SK-N-MC (cell line): Measurements from ENCODE around the gene MYH14.

Experiments
- EZH2 ChIP-seq: fragments of 200-600 bp; sonication (generic); IDR thresholded peaks from one replicate; pipeline ENCODE4 v1.6.1; 2017; ENCODE audit warnings: antibody characterized with exemption
- POLR2AphosphoS5 ChIP-seq: IDR thresholded peaks from 2 replicates; pipeline ENCODE4 v1.6.1; 2012; ENCODE audit warnings: mild to moderate bottlenecking, low read depth, low read length, borderline replicate concordance

DNA sequence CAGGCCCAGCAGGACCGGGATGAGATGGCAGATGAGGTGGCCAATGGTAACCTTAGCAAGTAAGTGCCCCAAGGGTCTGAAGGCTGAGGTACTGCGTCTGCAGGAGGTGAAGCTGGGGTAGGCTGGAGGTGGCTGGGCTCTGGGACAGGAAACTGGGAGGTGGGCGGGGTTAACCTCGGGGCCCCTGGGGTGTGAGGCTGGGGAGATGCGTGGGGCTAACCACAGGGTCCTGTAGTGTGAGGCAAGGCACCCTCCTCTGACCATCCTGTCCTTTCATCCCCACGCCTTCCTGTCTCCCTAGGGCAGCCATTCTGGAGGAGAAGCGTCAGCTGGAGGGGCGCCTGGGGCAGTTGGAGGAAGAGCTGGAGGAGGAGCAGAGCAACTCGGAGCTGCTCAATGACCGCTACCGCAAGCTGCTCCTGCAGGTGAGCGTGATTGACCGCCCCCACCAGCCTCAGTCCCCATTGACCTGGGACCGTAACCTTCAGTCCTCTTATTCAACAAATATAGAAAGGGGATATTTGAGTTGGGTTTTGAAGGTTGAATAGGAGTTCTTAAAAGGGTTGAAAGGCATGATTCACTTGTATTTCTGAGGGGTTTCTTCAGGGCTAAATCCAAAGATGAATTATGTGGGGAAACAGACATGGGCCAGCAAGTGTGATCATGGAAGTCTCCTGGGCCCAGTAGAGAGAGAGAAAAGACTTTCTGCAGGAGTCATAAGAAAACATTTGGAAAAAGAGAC, 90.0 kb downstream of the MYH14 start:
- no peak for TF ChIP-seq EZH2
- TF ChIP-seq POLR2AphosphoS5: no peak
